GF-D8 (cell line): ENCODE measurements around the gene RTTN.

Experiments
- DNase-seq: peaks from one replicate; lab custom pipeline; 2025; lab: John Stamatoyannopoulos, UW

The RTTN gene

GRCh38 chr18:70073432-70073831 is 132.1 kb downstream of the RTTN start:
- no peak for DNase-seq

- no peak for DNase-seq
These were observed 132.8 kb downstream of the RTTN start for GRCh38 chr18:70072678-70073077.

GRCh38 chr18:70069965-70070364 is 135.5 kb downstream of the RTTN start:
- DNase-seq: no peak

GRCh38 chr18:70069382-70069781 is 136.1 kb downstream of the RTTN start:
- no peak for DNase-seq

- DNase-seq: no peak
These were observed 136.5 kb downstream of the RTTN start for GRCh38 chr18:70068981-70069380.

- no peak for DNase-seq
These were observed 145.8 kb downstream of the RTTN start for GRCh38 chr18:70059684-70060083.

GRCh38 chr18:70058916-70059315 is 146.6 kb downstream of the RTTN start:
- DNase-seq: no peak

GRCh38 chr18:70047931-70048603 is 157.4 kb downstream of the RTTN start:
- DNase-seq: no peak

- no peak for DNase-seq
These were observed 158.7 kb downstream of the RTTN start for GRCh38 chr18:70046796-70047195.

- DNase-seq: no peak
These were observed 159.3 kb downstream of the RTTN start for GRCh38 chr18:70046207-70046606.

GRCh38 chr18:70044632-70045031 is 160.9 kb downstream of the RTTN start:
- DNase-seq: no peak

GRCh38 chr18:70041459-70042050 is 163.9 kb downstream of the RTTN start:
- DNase-seq: no peak

- DNase-seq: no peak
These were observed 166.3 kb downstream of the RTTN start for GRCh38 chr18:70039186-70039585.

- no peak for DNase-seq
These were observed 167.9 kb downstream of the RTTN start for GRCh38 chr18:70037431-70038061.

GRCh38 chr18:70036771-70037347 is 168.6 kb downstream of the RTTN start:
- no peak for DNase-seq

GRCh38 chr18:70036168-70036567 is 169.3 kb downstream of the RTTN start:
- no peak for DNase-seq

GRCh38 chr18:70031221-70031620 is 174.3 kb downstream of the RTTN start:
- no peak for DNase-seq

- DNase-seq: no peak
These were observed 174.8 kb downstream of the RTTN start for GRCh38 chr18:70030728-70031127.

- DNase-seq: no peak
These were observed 176.3 kb downstream of the RTTN start for GRCh38 chr18:70029163-70029562.

GRCh38 chr18:70028734-70029133 is 176.8 kb downstream of the RTTN start:
- no peak for DNase-seq

- DNase-seq: no peak
These were observed 177.4 kb downstream of the RTTN start for GRCh38 chr18:70028084-70028483.

GRCh38 chr18:70025580-70025979 is 179.9 kb downstream of the RTTN start:
- DNase-seq: no peak

- DNase-seq: no peak
These were observed 180.7 kb downstream of the RTTN start for GRCh38 chr18:70024829-70025228.
